ENCODE results near the gene MRPL32. TPM values are rescaled to one million over a fixed set of nuclear protein-coding genes. Genes with fewer than 3 reads are reported as not detected.

The MRPL32 gene
- total RNA-seq, 1 donor from 2014 or later: 33.9 TPM

GRCh38 chr7:42976371-42976770, 44.2 kb downstream of the MRPL32 start:
- peaks cover 16% of the 10 kb centered on the region for H3K4me1 ChIP-seq
- no peaks in the 10 kb centered on the region for H3K9me3 ChIP-seq
- intact Hi-C loops (cut with DNase I): no loop called here
- no peaks in the 10 kb centered on the region for H3K36me3 ChIP-seq
- no peaks in the 10 kb centered on the region for H3K27me3 ChIP-seq
- no peak overlapping the region for H3K27ac ChIP-seq
- TF ChIP-seq CTCF (IDR thresholded peaks at IDR 0.05) (no peak), POLR2AphosphoS5 (IDR thresholded peaks at IDR 0.05; ENCODE audit: insufficient read depth in 1 of 2, low read depth in 1 of 2) (no peak), POLR2A (IDR thresholded peaks at IDR 0.05) (no peak)
- H3K4me3 ChIP-seq: no peak overlapping the region
- no peak for DNase-seq (ENCODE audit: extremely low spot score in 2 of 2)

GRCh38 chr7:42978496-42978895, 46.3 kb downstream of the MRPL32 start:
- DNase-seq (ENCODE audit: extremely low spot score in 2 of 2): no peak
- no peak for TF ChIP-seq POLR2A (IDR thresholded peaks at IDR 0.05)
- no peak for TF ChIP-seq CTCF (IDR thresholded peaks at IDR 0.05)
- no peak for TF ChIP-seq POLR2AphosphoS5 (IDR thresholded peaks at IDR 0.05; ENCODE audit: insufficient read depth in 1 of 2, low read depth in 1 of 2)
- H3K9me3 ChIP-seq: no peaks in the 10 kb centered on the region
- no peak overlapping the region for H3K4me3 ChIP-seq
- no peaks in the 10 kb centered on the region for H3K27me3 ChIP-seq
- intact Hi-C loops (cut with DNase I): no loop called here
- H3K4me1 ChIP-seq: peaks cover 7% of the 10 kb centered on the region
- H3K36me3 ChIP-seq: no peaks in the 10 kb centered on the region
- no peak overlapping the region for H3K27ac ChIP-seq

GRCh38 chr7:42980084-42980483, 47.9 kb downstream of the MRPL32 start:
- no peaks in the 10 kb centered on the region for H3K36me3 ChIP-seq
- intact Hi-C loops (cut with DNase I): no loop called here
- no peaks in the 10 kb centered on the region for H3K27me3 ChIP-seq
- H3K4me1 ChIP-seq: no peaks in the 10 kb centered on the region
- TF ChIP-seq POLR2AphosphoS5 (IDR thresholded peaks at IDR 0.05; ENCODE audit: insufficient read depth in 1 of 2, low read depth in 1 of 2) (no peak), CTCF (IDR thresholded peaks at IDR 0.05) (no peak), POLR2A (IDR thresholded peaks at IDR 0.05) (no peak)
- H3K27ac ChIP-seq: no peak overlapping the region
- no peaks in the 10 kb centered on the region for H3K9me3 ChIP-seq
- DNase-seq (ENCODE audit: extremely low spot score in 2 of 2): no peak
- H3K4me3 ChIP-seq: no peak overlapping the region

GRCh38 chr7:42980514-42980913, 48.3 kb downstream of the MRPL32 start:
- H3K27ac ChIP-seq: no peak overlapping the region
- TF ChIP-seq POLR2A (IDR thresholded peaks at IDR 0.05) (no peak), CTCF (IDR thresholded peaks at IDR 0.05) (no peak), POLR2AphosphoS5 (IDR thresholded peaks at IDR 0.05; ENCODE audit: insufficient read depth in 1 of 2, low read depth in 1 of 2) (no peak)
- H3K27me3 ChIP-seq: no peaks in the 10 kb centered on the region
- no peaks in the 10 kb centered on the region for H3K4me1 ChIP-seq
- no peaks in the 10 kb centered on the region for H3K9me3 ChIP-seq
- no peak for DNase-seq (ENCODE audit: extremely low spot score in 2 of 2)
- H3K36me3 ChIP-seq: no peaks in the 10 kb centered on the region
- intact Hi-C loops (cut with DNase I): no loop called here
- no peak overlapping the region for H3K4me3 ChIP-seq

GRCh38 chr7:42981601-42982000, 49.4 kb downstream of the MRPL32 start:
- H3K4me1 ChIP-seq: no peaks in the 10 kb centered on the region
- no peak overlapping the region for H3K4me3 ChIP-seq
- intact Hi-C loops (cut with DNase I): no loop called here
- H3K9me3 ChIP-seq: no peaks in the 10 kb centered on the region
- TF ChIP-seq POLR2AphosphoS5 (IDR thresholded peaks at IDR 0.05; ENCODE audit: insufficient read depth in 1 of 2, low read depth in 1 of 2) (no peak), POLR2A (IDR thresholded peaks at IDR 0.05) (no peak)
- H3K36me3 ChIP-seq: no peaks in the 10 kb centered on the region
- no peak for DNase-seq (ENCODE audit: extremely low spot score in 2 of 2)
- H3K27ac ChIP-seq: no peak overlapping the region
- no peaks in the 10 kb centered on the region for H3K27me3 ChIP-seq
